ENCODE data around the gene GNPTG. TPM values are rescaled to one million over a fixed set of nuclear protein-coding genes. Genes with fewer than 3 reads are reported as not detected.

Gene GNPTG
- polyA plus RNA-seq, 1 of the 3 experiments (the other 2 are of a cell fraction), result 113 TPM

DNA sequence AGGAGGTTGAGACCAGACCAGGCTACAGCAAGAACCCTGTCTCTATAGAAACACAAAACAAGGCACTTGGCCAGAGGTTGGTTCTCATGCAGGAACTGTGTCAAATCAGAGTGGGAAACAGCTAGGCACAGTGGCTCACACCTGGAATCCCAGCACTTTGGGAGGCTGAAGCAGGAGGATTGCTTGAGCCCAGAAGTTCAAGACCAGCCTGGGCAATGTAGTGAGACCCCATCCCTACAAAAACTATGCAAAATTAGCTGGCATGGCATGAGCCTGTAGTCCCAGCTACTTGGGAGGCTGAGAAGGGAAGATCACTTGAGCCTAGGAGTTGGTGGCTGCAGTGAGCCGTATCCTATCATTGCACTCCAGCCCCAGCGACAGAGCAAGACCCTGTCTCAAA, 61.1 kb downstream of the GNPTG start:
- ChIA-PET CTCF (interaction anchor here (1.4 kb wide), 1 partner anchor 8 kb away, joined by 3 read pairs; no protein-coding TSS in a partner anchor), POLR2A (interaction anchor here (0.7 kb wide), 1 partner anchor 104 kb away, joined by 5 read pairs; no protein-coding TSS in a partner anchor)
- no peak for DNase-seq
- H3K4me3 ChIP-seq (ENCODE audit: low read depth in 2 of 2, low read length in 1 of 2), result no peak overlapping the region
- peaks cover 55% of the 10 kb centered on the region for H3K79me2 ChIP-seq (ENCODE audit: insufficient read depth)
- WGBS (ENCODE audit: low lambda C conversion rate), result 86% methylated on average over 2 of the region's 2 CpGs
- TF ChIP-seq RAD21 (IDR thresholded peaks at IDR 0.05; ENCODE audit: low read length), result no peak
- no peak for TF ChIP-seq FOSL2 (IDR thresholded peaks at IDR 0.05; ENCODE audit: borderline replicate concordance, low read depth)
- TF ChIP-seq, protein P1, sequence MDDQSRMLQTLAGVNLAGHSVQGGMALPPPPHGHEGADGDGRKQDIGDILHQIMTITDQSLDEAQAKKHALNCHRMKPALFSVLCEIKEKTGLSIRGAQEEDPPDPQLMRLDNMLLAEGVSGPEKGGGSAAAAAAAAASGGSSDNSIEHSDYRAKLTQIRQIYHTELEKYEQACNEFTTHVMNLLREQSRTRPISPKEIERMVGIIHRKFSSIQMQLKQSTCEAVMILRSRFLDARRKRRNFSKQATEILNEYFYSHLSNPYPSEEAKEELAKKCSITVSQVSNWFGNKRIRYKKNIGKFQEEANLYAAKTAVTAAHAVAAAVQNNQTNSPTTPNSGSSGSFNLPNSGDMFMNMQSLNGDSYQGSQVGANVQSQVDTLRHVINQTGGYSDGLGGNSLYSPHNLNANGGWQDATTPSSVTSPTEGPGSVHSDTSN (IDR thresholded peaks at IDR 0.05), result no peak
- TF ChIP-seq EZH2phosphoT487 (IDR thresholded peaks at IDR 0.05; ENCODE audit: borderline replicate concordance, low read depth), result no peak
- TF ChIP-seq RCOR1 (IDR thresholded peaks at IDR 0.05; ENCODE audit: low read length), result no peak
- H3K9me2 ChIP-seq, result no peaks in the 10 kb centered on the region
- no peak overlapping the region for H3K9ac ChIP-seq
- no peaks in the 10 kb centered on the region for H3K36me3 ChIP-seq (replicated peaks in 1 of 2; ENCODE audit: control insufficient read depth in 1 of 2, insufficient read depth in 2 of 2, low read length in 1 of 2)
- no peak overlapping the region for H2AFZ ChIP-seq (ENCODE audit: low read depth)
- H3F3A ChIP-seq (replicated peaks; ENCODE audit: insufficient read depth), result peaks cover 24% of the 10 kb centered on the region
- H3K4me1 ChIP-seq (ENCODE audit: control insufficient read depth in 1 of 2, insufficient read depth in 2 of 2, low read depth in 1 of 2, low read length in 1 of 2), result peaks cover 0 to 4% of the 10 kb centered on the region in 2 experiments; a peak in 1 of 4 replicates
- no peak overlapping the region for H3K27ac ChIP-seq (ENCODE audit: low read depth in 2 of 2, low read length in 1 of 2)
- no peaks in the 10 kb centered on the region for H3K9me3 ChIP-seq
- H3K4me2 ChIP-seq, result no peak overlapping the region
- H3K27me3 ChIP-seq (ENCODE audit: insufficient read depth), result no peaks in the 10 kb centered on the region
- peaks cover 1% of the 10 kb centered on the region; the same call in 1 of the 2 replicates for H4K20me1 ChIP-seq (ENCODE audit: insufficient read depth)

Other genes with a start within 250 kb of the GNPTG start
- gene CACNA1H, start 198.8 kb upstream of the GNPTG start, polyA plus RNA-seq (2012; rRNA removed), result not detected in 2 replicates
- not detected in 2 replicates for gene TPSG1, start 126.7 kb upstream of the GNPTG start, polyA plus RNA-seq (2012; rRNA removed)
- gene TPSB2, start 121.7 kb upstream of the GNPTG start, polyA plus RNA-seq (2012; rRNA removed), result not detected in 2 replicates
- not detected in 2 replicates for gene TPSAB1, start 111.2 kb upstream of the GNPTG start, polyA plus RNA-seq (2012; rRNA removed)
- not detected in 2 replicates for gene TPSD1, start 95.9 kb upstream of the GNPTG start, polyA plus RNA-seq (2012; rRNA removed)
- gene UBE2I, start 42.3 kb upstream of the GNPTG start, polyA plus RNA-seq (2012; rRNA removed), result 107 and 113 TPM in 2 replicates
- 1.1 and 2.0 TPM in 2 replicates for gene BAIAP3, start 18.3 kb upstream of the GNPTG start, polyA plus RNA-seq (2012; rRNA removed)
- 67.6 and 87.3 TPM in 2 replicates for gene TSR3, start 53 bp upstream of the GNPTG start, polyA plus RNA-seq (2012; rRNA removed)
- 16.3 and 16.4 TPM in 2 replicates for gene UNKL, start 62.8 kb downstream of the GNPTG start, polyA plus RNA-seq (2012; rRNA removed)
- 47.6 and 51.9 TPM in 2 replicates for gene UQCC4, start 68.8 kb downstream of the GNPTG start, polyA plus RNA-seq (2012; rRNA removed)
- gene PERCC1, start 79.1 kb downstream of the GNPTG start, polyA plus RNA-seq (2012; rRNA removed), result not detected in 2 replicates
- 0.35 and 0.41 TPM in 2 replicates for gene CCDC154, start 92.6 kb downstream of the GNPTG start, polyA plus RNA-seq (2012; rRNA removed)
- 22.7 and 44.3 TPM in 2 replicates for gene CLCN7, start 123.1 kb downstream of the GNPTG start, polyA plus RNA-seq (2012; rRNA removed)
- gene PTX4, start 137.0 kb downstream of the GNPTG start, polyA plus RNA-seq (2012; rRNA removed), result not detected in 2 replicates
- gene TELO2, start 141.4 kb downstream of the GNPTG start, polyA plus RNA-seq (2012; rRNA removed), result 19.1 and 24.2 TPM in 2 replicates
- 2.1 and 2.3 TPM in 2 replicates for gene TMEM204, start 181.7 kb downstream of the GNPTG start, polyA plus RNA-seq (2012; rRNA removed)